Neural progenitor cell (in vitro differentiated cells): ENCODE measurements around the gene RECK.

Experiments used
- EZH2 ChIP-seq: fragments of 200-600 bp; sonication (generic); IDR thresholded peaks from 2 replicates; pipeline ENCODE4 v1.6.1; 2017; ENCODE audit warnings: antibody characterized with exemption, mild to moderate bottlenecking, moderate library complexity
- TF ChIP-seq, protein P1 (sequence below): fragments of 200-600 bp; sonication (generic); IDR thresholded peaks from 2 replicates; pipeline ENCODE4 v1.5.1; 2017; ENCODE audit warnings: antibody characterized with exemption, mild to moderate bottlenecking

DNA sequence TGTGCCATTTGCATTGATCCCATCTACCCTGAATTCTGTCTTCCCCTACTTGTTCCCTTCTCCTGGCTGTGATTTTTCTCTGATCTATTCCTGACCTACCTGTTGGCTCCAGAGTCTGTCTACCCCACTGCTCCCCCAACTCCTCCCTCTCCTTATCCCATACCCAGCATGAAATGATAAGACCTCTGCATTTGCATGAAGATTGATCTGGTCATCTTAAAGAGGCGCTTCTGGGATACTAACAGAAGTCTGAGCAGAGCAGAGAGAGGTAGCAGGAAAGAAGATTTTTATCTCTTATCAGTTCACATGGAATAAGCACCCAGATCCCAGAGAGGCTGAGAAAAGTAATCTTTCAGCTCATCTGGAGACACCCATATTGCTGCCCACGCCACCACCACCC is 81.5 kb downstream of the RECK start:
- TF ChIP-seq, protein P1, sequence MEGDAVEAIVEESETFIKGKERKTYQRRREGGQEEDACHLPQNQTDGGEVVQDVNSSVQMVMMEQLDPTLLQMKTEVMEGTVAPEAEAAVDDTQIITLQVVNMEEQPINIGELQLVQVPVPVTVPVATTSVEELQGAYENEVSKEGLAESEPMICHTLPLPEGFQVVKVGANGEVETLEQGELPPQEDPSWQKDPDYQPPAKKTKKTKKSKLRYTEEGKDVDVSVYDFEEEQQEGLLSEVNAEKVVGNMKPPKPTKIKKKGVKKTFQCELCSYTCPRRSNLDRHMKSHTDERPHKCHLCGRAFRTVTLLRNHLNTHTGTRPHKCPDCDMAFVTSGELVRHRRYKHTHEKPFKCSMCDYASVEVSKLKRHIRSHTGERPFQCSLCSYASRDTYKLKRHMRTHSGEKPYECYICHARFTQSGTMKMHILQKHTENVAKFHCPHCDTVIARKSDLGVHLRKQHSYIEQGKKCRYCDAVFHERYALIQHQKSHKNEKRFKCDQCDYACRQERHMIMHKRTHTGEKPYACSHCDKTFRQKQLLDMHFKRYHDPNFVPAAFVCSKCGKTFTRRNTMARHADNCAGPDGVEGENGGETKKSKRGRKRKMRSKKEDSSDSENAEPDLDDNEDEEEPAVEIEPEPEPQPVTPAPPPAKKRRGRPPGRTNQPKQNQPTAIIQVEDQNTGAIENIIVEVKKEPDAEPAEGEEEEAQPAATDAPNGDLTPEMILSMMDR = no peak
- no peak for TF ChIP-seq EZH2
